ENCODE results near the gene ANAPC15.

Gene ANAPC15

GRCh38 chr11:72125956-72126355 lies 13.5 kb upstream of the ANAPC15 start:
- no peak for DNase-seq (ENCODE audit: low read depth in 2 of 2)

GRCh38 chr11:72124046-72124445 lies 11.6 kb upstream of the ANAPC15 start:
- no peak for DNase-seq (ENCODE audit: low read depth in 2 of 2)

DNA sequence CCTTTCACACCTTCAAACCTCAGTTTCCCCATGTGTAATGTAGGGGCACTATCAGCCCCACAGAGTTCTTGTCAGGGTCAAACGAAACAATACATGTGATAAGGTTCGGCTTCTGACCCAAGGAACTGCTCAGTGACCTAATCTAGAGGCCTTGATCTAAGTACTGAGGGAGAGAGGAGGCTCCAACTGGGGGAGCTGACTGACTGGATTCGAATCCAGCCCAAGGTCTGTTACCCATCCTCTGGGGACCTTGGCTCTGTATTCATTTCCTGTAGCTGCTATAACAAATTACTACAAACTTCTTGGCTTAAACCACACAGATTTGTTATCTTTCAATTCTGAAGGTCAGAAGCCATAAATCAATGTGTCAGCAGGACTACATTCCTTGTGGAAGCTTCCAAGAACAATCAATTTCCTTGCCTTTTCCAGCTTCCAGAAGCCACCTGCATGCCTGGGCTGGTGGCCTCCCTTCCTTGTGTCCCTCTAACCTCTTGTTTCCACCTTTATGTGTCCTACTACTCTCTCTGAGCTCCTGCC lies 10.7 kb upstream of the ANAPC15 start:
- no peak for DNase-seq (ENCODE audit: low read depth in 2 of 2)

DNA sequence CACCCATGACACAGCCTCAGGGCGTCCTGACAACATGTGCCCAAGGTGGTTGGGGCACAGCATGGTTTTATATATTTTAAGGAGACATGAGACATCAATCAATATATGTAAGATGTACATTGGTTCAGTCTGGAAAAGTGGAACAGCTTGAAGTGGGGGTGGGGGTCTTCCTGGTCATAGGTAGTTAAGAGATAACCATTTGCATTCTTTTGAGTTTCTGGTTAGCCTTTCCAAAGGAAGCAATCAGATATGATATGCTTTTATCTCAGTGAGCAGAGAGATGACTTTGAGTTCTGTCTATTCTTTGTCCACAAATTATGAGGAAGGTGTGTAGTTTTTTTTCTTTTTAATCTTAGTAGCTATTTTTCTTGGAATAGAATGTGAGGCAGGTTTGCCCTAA lies 10.1 kb upstream of the ANAPC15 start:
- DNase-seq (ENCODE audit: low read depth in 2 of 2) = no peak

- DNase-seq (ENCODE audit: low read depth in 2 of 2) = no peak
Measured at GRCh38 chr11:72120930-72121329, 8.4 kb upstream of the ANAPC15 start.

- no peak for DNase-seq (ENCODE audit: low read depth in 2 of 2)
Measured at GRCh38 chr11:72119198-72119597, 6.7 kb upstream of the ANAPC15 start.

- DNase-seq (ENCODE audit: low read depth in 2 of 2) = no peak
Measured at GRCh38 chr11:72116019-72116755, 3.7 kb upstream of the ANAPC15 start.

- no peak for DNase-seq (ENCODE audit: low read depth in 2 of 2)
Measured at GRCh38 chr11:72114570-72114969, 2.1 kb upstream of the ANAPC15 start.

DNA sequence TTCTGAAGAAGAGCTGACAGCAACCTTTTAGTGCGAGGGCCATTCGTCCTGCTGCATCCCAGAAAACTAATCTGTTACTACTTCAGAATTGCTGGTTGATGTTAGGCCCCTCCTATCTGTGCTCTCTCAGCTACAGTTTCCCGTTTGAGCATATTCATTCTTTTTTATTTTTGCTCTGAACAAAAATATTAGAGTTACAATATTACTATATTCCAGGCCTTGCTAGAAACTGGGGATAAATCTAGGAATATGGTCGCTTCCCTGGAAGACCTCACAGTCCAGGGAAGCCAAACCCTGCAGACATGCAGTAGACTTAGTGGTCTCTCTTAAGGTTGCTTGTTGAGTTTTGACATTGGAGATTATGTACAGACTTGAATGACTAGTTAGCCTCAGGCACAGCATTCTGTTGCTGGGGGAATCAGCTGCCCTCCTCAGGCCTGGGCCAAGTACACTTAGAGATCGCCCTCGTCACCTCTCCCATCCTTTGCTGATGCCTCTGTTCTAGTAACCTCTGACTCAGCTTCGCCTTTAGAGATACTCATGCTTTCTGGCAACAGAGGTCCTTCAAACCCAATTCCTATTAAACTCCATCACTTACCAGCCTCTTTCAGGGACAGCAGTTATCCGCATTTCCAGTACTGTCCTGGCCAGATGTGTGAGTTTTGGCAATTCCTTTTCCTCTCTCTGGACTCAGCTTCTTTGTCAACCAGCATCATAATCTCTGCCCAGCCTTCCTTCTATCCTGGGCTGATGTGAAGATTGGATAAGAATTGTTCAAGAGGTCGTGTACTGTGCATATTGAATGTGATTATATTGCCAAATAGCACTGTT lies 698 bp upstream of the ANAPC15 start:
- DNase-seq (ENCODE audit: low read depth in 2 of 2) = no peak

- no peak for DNase-seq (ENCODE audit: low read depth in 2 of 2)
Measured at GRCh38 chr11:72111300-72112142, 974 bp downstream of the ANAPC15 start.

- no peak for DNase-seq (ENCODE audit: low read depth in 2 of 2)
Measured at GRCh38 chr11:72105888-72106287, 6.6 kb downstream of the ANAPC15 start, which contains the start of gene TOMT. TOMT (plus strand) TSS chr11:72105924; CDS start chr11:72105952, 28 bp downstream.

GRCh38 chr11:72103754-72104167 lies 8.7 kb downstream of the ANAPC15 start:
- DNase-seq (ENCODE audit: low read depth in 2 of 2) = no peak

DNA sequence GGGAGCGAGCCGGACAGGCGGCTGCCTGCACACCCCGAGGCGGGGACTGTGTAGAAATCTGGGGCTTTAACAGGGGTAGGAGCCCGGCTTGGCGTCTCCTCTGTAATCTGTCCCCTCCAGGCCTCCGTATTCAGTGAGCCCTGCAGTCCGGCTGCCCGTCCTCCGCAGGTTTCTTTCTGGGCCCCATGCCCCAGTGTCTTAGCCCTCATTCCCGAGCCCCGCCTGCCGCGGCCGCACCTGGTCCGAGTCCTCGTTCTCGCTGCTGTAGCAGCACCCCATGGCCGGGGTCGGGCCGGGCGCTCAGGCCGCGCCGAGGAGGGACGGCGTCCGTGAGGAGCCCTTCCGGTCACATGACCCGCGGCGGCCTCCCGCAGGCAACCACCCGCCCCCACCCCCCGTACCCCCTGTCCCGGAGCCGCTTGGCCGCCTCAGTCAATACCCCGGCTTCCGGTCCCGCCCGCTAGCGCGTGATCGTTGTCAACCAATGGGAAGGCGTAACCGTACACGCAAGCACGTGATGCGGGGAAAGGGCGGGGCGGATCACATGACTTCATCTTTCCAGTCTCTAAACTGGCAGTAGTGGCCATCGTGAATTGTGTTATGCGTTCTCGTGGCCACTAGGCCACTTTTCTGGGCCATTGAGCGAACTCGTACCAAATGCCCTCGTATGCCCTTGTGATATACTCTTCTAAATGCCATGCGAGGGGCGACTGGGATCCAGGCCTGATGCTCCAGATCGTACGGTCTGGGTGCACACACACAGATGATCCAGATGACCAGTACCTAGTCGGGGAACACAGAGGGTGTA lies 9.3 kb downstream of the ANAPC15 start, which contains the start of gene LAMTOR1:
LAMTOR1 (minus strand) TSS at position 352 of the 808 bp plus-strand sequence; CDS start at position 279, 73 bp downstream.
- peak; percentile 98 to 99 for DNase-seq (ENCODE audit: low read depth in 2 of 2)

DNA sequence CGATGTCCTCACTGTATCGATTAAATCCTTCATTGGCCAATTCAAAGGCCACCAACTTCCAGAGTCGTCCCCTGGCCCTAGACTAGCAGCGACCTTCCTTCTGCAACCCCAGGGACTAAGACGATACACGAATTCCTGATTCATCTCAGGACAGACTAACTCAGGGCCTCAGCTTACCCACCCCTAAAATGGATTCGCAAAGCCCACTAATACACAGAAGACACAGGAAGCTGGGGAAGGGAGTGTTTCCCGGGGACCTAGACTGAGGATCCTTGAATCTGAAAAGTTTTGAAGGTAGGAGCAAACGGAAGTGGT lies 9.9 kb downstream of the ANAPC15 start:
- no peak for DNase-seq (ENCODE audit: low read depth in 2 of 2)

- no peak for DNase-seq (ENCODE audit: low read depth in 2 of 2)
Measured at GRCh38 chr11:72102162-72102561, 10.3 kb downstream of the ANAPC15 start.

DNA sequence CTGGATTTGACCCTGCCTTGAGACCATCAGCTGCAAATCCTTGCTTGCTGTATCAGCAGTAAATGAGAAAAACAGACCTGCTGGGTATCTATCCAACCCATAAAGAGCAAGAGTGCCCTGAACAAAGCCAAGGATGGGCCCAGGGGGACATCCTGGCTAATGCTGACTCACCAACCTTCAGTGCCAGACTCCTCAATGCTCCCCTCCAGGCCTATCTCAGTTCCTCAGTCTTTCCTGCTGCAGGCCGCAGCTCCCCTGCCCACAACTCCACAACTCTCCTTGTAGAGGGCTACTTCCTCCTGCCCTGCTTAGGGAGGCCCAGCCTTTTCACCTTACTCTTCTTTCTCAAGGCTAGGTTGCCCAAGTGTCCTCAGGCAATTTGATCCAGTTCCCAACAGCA lies 12.0 kb downstream of the ANAPC15 start:
- DNase-seq (ENCODE audit: low read depth in 2 of 2) = no peak

- no peak for DNase-seq (ENCODE audit: low read depth in 2 of 2)
Measured at GRCh38 chr11:72100009-72100408, 12.5 kb downstream of the ANAPC15 start.

DNA sequence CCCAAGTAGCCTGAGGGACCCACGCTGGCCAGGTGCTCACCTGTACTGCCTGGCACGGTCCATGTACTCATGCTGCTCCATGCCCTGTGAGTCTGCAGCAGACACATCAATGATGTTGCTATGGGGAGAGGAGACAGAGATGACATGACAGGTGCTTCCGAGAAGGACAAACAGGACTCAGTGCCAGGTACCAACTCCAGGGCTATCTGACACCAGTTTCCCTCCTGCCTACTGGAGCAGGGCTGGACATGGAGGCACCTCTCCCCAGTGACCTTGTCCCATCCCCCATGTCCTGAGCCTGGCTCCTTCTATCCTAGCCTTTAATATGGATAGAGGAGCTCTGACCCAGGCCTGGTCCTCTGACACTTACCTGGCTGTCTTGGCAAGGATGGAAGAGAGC lies 13.8 kb downstream of the ANAPC15 start:
- no peak for DNase-seq (ENCODE audit: low read depth in 2 of 2)

- peak; percentile 36 to 49 for DNase-seq (ENCODE audit: low read depth in 2 of 2)
Measured at GRCh38 chr11:72091292-72091691, 21.2 kb downstream of the ANAPC15 start.

GRCh38 chr11:72088076-72088808 lies 24.3 kb downstream of the ANAPC15 start:
- no peak for DNase-seq (ENCODE audit: low read depth in 2 of 2)
